GM12878 (cell line): Measurements from ENCODE around the gene RBM26. TPM values are rescaled to one million over a fixed set of nuclear protein-coding genes. Genes with fewer than 3 reads are reported as not detected.

Experiments used
- ATAC-seq: fragments of 200-7000 bp; cut with Tn5 transposase; 3 replicates; pipeline ENCODE4 v1.9.1; 2020; ENCODE audit warnings: mild to moderate bottlenecking, moderate library complexity
- BruUV-seq: library from RNA; stranded (reverse); fragments of 400-500 nt; replicated peaks from 2 replicates; lab custom pipeline; 2021; lab: Mats Ljungman, UMichigan
- CTCF ChIA-PET: fragments of 300-600 bp; sonication (Branson Sonifier 250); formaldehyde crosslinking; extraction: SDS; loops from one replicate; lab custom pipeline; 2021; ENCODE audit warnings: inconsistent platforms; lab: Yijun Ruan, JAX
- POLR2A ChIA-PET: fragments of 350-600 bp; formaldehyde crosslinking; extraction: SDS; loops from one replicate; lab custom pipeline; 2021; ENCODE audit warnings: inconsistent platforms; lab: Charles Lee
- RAD21 ChIA-PET: fragments of 300-600 bp; sonication (Branson Sonifier 250); formaldehyde crosslinking; loops from one replicate; lab custom pipeline; 2023; ENCODE audit warnings: antibody characterized with exemption; ENCODE audit not compliant: unreplicated experiment; lab: Charles Lee
- SMC1A ChIA-PET: fragments of 300-600 bp; sonication (Branson Sonifier 250); formaldehyde crosslinking; loops from one replicate; lab custom pipeline; 2023; ENCODE audit not compliant: unreplicated experiment, uncharacterized antibody; lab: Charles Lee
- DNase-seq: peaks from one replicate; pipeline ENCODE4 v3.0.0-alpha.2; 2011; ENCODE audit warnings: low read depth, low spot score
- FAIRE-seq: peaks from 3 replicates; lab custom pipeline; 2011; peaks lifted over from hg19 to GRCh38; lab: Jason Lieb, UNC
- H2AFZ ChIP-seq: 2 replicates; pipeline ENCODE4 v1.6.0; 2011; ENCODE audit warnings: low read depth, low read length, control low read depth; ENCODE audit not compliant: control insufficient read depth
- H3K27ac ChIP-seq: 2 replicates; pipeline ENCODE4 v1.5.1; 2011; ENCODE audit warnings: control low read depth; ENCODE audit not compliant: control insufficient read depth, insufficient read depth
- H3K27me3 ChIP-seq, 2 experiments: replicated peaks in 1 of 2; 2 replicates each; pipeline versions ENCODE4 v1.6.0 to v1.6.1; 2011; ENCODE audit warnings: low read length in 1 of 2; ENCODE audit not compliant: control insufficient read depth in 2 of 2, insufficient read depth in 2 of 2
- H3K36me3 ChIP-seq, 2 experiments: 2 replicates each; pipeline ENCODE4 v1.5.1; 2011; ENCODE audit warnings: low read length in 1 of 2; ENCODE audit not compliant: control insufficient read depth in 2 of 2, insufficient read depth in 2 of 2
- H3K4me1 ChIP-seq: 2 replicates; pipeline ENCODE4 v1.6.1; 2011; ENCODE audit warnings: mild to moderate bottlenecking, low read length, moderate library complexity, mixed read lengths; ENCODE audit not compliant: control insufficient read depth, insufficient read depth
- H3K4me2 ChIP-seq: 2 replicates; pipeline ENCODE4 v1.6.0; 2011; ENCODE audit warnings: control low read depth; ENCODE audit not compliant: control insufficient read depth, insufficient read depth
- H3K4me3 ChIP-seq: fragments of 200-600 bp; sonication (generic); 2 replicates; pipeline ENCODE4 v1.5.1; 2016
- H3K79me2 ChIP-seq: 2 replicates; pipeline ENCODE4 v1.6.0; 2011; ENCODE audit warnings: low read length; ENCODE audit not compliant: control insufficient read depth, insufficient read depth
- H3K9ac ChIP-seq: 2 replicates; pipeline ENCODE4 v1.8.0; 2011; ENCODE audit warnings: low read length, control low read depth, mixed read lengths; ENCODE audit not compliant: control insufficient read depth, insufficient read depth
- H3K9me3 ChIP-seq: replicated peaks from 3 replicates; pipeline ENCODE4 v1.5.1; 2011; ENCODE audit warnings: mild to moderate bottlenecking, low read length; ENCODE audit not compliant: control insufficient read depth, insufficient read depth
- H4K20me1 ChIP-seq: 2 replicates; pipeline ENCODE4 v1.6.0; 2011; ENCODE audit not compliant: control insufficient read depth, insufficient read depth
- EED ChIP-seq: sonication (generic); IDR thresholded peaks from 2 replicates; pipeline ENCODE4 v1.6.1; 2016; ENCODE audit warnings: antibody characterized with exemption, low read depth
- EZH2 ChIP-seq: IDR thresholded peaks from 2 replicates; pipeline ENCODE4 v1.6.1; 2012; ENCODE audit warnings: low read depth, mild to moderate bottlenecking, control low read depth, inconsistent platforms, low read length, borderline replicate concordance; ENCODE audit not compliant: control insufficient read depth
- FOXK2 ChIP-seq: fragments of 450-650 bp; IDR thresholded peaks from 2 replicates; pipeline ENCODE4 v1.6.1; 2017; ENCODE audit warnings: mild to moderate bottlenecking, moderate library complexity
- KAT2A ChIP-seq: conservative IDR thresholded peaks from 2 replicates; pipeline ENCODE4 v1.6.1; 2011; ENCODE audit warnings: low read depth, low read length; ENCODE audit not compliant: control insufficient read depth
- MYC ChIP-seq: IDR thresholded peaks from 2 replicates; pipeline ENCODE4 v1.6.1; 2011; ENCODE audit warnings: mild to moderate bottlenecking, low read length, moderate library complexity, inconsistent platforms; ENCODE audit not compliant: insufficient read depth, insufficient replicate concordance, insufficient read length, severe bottlenecking
- NR2F1 ChIP-seq: fragments of 450-650 bp; conservative IDR thresholded peaks from 2 replicates; pipeline ENCODE4 v1.6.1; 2017; ENCODE audit warnings: mild to moderate bottlenecking
- NRF1 ChIP-seq: conservative IDR thresholded peaks from 2 replicates; pipeline ENCODE4 v1.6.1; 2011; ENCODE audit warnings: mild to moderate bottlenecking, low read depth, low read length, improper control_type of control experiment
- POLR2A ChIP-seq: IDR thresholded peaks from 2 replicates; pipeline ENCODE4 v1.6.1; 2011; ENCODE audit warnings: low read depth, mild to moderate bottlenecking, low read length
- RB1 ChIP-seq: fragments of 450-650 bp; formaldehyde crosslinking; IDR thresholded peaks from 2 replicates; pipeline ENCODE4 v1.6.1; 2017; ENCODE audit warnings: mild to moderate bottlenecking, borderline replicate concordance
- RELA ChIP-seq: fragments of 450-650 bp; IDR thresholded peaks from 2 replicates; pipeline ENCODE4 v1.8.0; 2014; ENCODE audit warnings: borderline replicate concordance; ENCODE audit not compliant: partially characterized antibody
- SMAD1 ChIP-seq: fragments of 450-650 bp; IDR thresholded peaks from 2 replicates; pipeline ENCODE4 v1.6.1; 2018; ENCODE audit warnings: mild to moderate bottlenecking, low read depth; ENCODE audit not compliant: partially characterized antibody
- TCF7 ChIP-seq: IDR thresholded peaks from 2 replicates; pipeline ENCODE4 v1.6.1; 2014; ENCODE audit warnings: antibody characterized with exemption, borderline replicate concordance
- ZNF274 ChIP-seq: IDR thresholded peaks from one replicate; pipeline ENCODE4 v1.8.0; 2011; ENCODE audit not compliant: insufficient read length, insufficient read depth
- ZZZ3 ChIP-seq: IDR thresholded peaks from 2 replicates; pipeline ENCODE4 v1.6.1; 2011; ENCODE audit warnings: low read depth; ENCODE audit not compliant: control insufficient read depth, insufficient read length
- WGBS: methylation state at CpG from one replicate; pipeline ENCODE4 v1.1.6; 2016; ENCODE audit warnings: low lambda C conversion rate; ENCODE audit not compliant: insufficient replicate concordance, insufficient coverage; ENCODE audit errors: missing lambda C conversion rate; 5-methylcytosine and 5-hydroxymethylcytosine counted together
- in situ Hi-C: fragments of 300-500 bp; cut with MboI; formaldehyde crosslinking; loops from 9 replicates; pipeline ENCODE4 v1.14.3; 2018; ENCODE audit warnings: mixed read lengths
- intact Hi-C: fragments of 100-400 bp; cut with micrococcal nuclease; formaldehyde crosslinking; loops from one replicate; pipeline ENCODE4 v1.14.2; 2022; ENCODE audit not compliant: unreplicated experiment
- polyA plus RNA-seq, 11 experiments: library from polyadenylated mRNA; depleted of rRNA in 4 of 11; unstranded in 6 of 11; stranded (reverse) in 5 of 11; fragments of >200 nt; fragmentation: Nextera tagmentation in 4 of 11; fragmentation: Illumina TruSeq in 1 of 11; extraction: Ambion mirVana in 4 of 11; extraction: Trizol in 1 of 11; gene quantifications; 1 replicate in 1 of 11; 2 replicates in 10 of 11; pipeline versions ENCODE4 v1.2.1 to v1.2.3, GENCODE V29; 2011 to 2016; ENCODE audit warnings: inconsistent platforms in 2 of 11, missing spikeins in 2 of 11, low read depth in 1 of 11
- total RNA-seq, 4 experiments: library from RNA; depleted of rRNA in 3 of 4; stranded (reverse); fragments of >200 nt in 3 of 4; fragmentation: Illumina TruSeq in 1 of 4; extraction: Trizol in 1 of 4; gene quantifications; 2 replicates each; pipeline versions ENCODE4 v1.2.1 to v1.2.3, GENCODE V29; 2013 to 2021
- TF ChIP-seq, protein P1 (sequence below): IDR thresholded peaks from 2 replicates; pipeline ENCODE4 v1.6.1; 2011; ENCODE audit warnings: low read depth, mild to moderate bottlenecking, low read length, moderate library complexity, borderline replicate concordance; ENCODE audit errors: extremely low read depth
- TF ChIP-seq, protein P2 (sequence below): IDR thresholded peaks from 2 replicates; pipeline ENCODE4 v1.6.1; 2012; ENCODE audit warnings: improper control_type of control experiment, low read depth, low read length; ENCODE audit not compliant: insufficient replicate concordance
- TF ChIP-seq, protein P3 (sequence below): IDR thresholded peaks from 2 replicates; pipeline ENCODE4 v1.6.1; 2011; ENCODE audit warnings: borderline replicate concordance, low read depth, mild to moderate bottlenecking, moderate library complexity, mixed read lengths, low read length; ENCODE audit not compliant: insufficient read depth; ENCODE audit errors: extremely low read length

RBM26 gene
- total and polyA plus RNA-seq, 10 of the 15 experiments (the other 5 are each of a cell fraction or from before 2014, with no cell fraction given) = 17.6 to 71.3 (median 38.9) TPM

DNA sequence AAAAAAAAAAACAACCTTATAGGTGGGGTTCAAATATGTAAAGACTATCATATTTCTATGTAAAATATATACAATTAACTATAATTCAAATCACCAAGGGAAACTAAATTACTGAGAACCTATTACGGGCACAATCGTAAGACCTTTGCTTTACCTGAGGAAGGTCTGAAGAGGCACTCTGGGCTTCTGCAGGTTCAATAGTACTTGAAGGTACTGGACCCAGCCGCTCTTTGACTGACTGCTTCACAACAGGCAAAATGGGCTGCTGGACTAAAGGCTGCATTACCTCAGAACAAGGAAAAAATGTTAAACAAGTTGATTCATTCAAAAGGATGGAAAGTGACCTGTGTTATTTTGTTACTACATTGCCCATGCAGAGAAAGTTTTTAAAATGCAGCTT, 51.8 kb downstream of the RBM26 start:
- ChIA-PET RAD21 (no interaction called here), CTCF (interaction anchor here (0.5 to 1.0 kb wide), 2 partner anchors 37 to 1771 kb away, joined by 3 to 4 read pairs; no protein-coding TSS in a partner anchor), POLR2A (interaction anchor here (0.9 kb wide), 1 partner anchor 9 kb away, joined by 4 read pairs; no protein-coding TSS in a partner anchor), SMC1A (interaction anchor here (0.8 to 1.0 kb wide), 3 partner anchors 15 to 28 kb away, joined by 3 to 4 read pairs (median 3); no protein-coding TSS in a partner anchor)
- Histone ChIP-seq H3K4me1 (no peaks in the 10 kb centered on the region), H3K27ac (no peak overlapping the region), H2AFZ (no peak overlapping the region), H3K4me2 (no peak overlapping the region), H3K9me3 (no peaks in the 10 kb centered on the region), H3K9ac (no peak overlapping the region), H3K36me3 (peaks cover 1 to 17% of the 10 kb centered on the region in 2 experiments; a peak in 2 of 4 replicates), H3K4me3 (no peak overlapping the region), H3K27me3 (no peaks in the 10 kb centered on the region), H4K20me1 (no peaks in the 10 kb centered on the region), H3K79me2 (no peaks in the 10 kb centered on the region; the same call in 1 of the 2 replicates)
- DNase-seq (no peak), ATAC-seq (no peak), FAIRE-seq (no peak)
- intact Hi-C loops (no loop called here), in situ Hi-C loops (no loop called here)
- no TSS peak for BruUV-seq
- WGBS = 98% methylated on average over 3 of the region's 3 CpGs
- no peak for TF ChIP-seq POLR2A
- TF ChIP-seq TCF7 = no peak
- TF ChIP-seq FOXK2 = no peak
- no peak for TF ChIP-seq RB1
- TF ChIP-seq KAT2A = no peak
- no peak for TF ChIP-seq EZH2
- TF ChIP-seq SMAD1 = no peak
- TF ChIP-seq, protein P1, sequence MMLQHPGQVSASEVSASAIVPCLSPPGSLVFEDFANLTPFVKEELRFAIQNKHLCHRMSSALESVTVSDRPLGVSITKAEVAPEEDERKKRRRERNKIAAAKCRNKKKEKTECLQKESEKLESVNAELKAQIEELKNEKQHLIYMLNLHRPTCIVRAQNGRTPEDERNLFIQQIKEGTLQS = no peak
- TF ChIP-seq, protein P2, sequence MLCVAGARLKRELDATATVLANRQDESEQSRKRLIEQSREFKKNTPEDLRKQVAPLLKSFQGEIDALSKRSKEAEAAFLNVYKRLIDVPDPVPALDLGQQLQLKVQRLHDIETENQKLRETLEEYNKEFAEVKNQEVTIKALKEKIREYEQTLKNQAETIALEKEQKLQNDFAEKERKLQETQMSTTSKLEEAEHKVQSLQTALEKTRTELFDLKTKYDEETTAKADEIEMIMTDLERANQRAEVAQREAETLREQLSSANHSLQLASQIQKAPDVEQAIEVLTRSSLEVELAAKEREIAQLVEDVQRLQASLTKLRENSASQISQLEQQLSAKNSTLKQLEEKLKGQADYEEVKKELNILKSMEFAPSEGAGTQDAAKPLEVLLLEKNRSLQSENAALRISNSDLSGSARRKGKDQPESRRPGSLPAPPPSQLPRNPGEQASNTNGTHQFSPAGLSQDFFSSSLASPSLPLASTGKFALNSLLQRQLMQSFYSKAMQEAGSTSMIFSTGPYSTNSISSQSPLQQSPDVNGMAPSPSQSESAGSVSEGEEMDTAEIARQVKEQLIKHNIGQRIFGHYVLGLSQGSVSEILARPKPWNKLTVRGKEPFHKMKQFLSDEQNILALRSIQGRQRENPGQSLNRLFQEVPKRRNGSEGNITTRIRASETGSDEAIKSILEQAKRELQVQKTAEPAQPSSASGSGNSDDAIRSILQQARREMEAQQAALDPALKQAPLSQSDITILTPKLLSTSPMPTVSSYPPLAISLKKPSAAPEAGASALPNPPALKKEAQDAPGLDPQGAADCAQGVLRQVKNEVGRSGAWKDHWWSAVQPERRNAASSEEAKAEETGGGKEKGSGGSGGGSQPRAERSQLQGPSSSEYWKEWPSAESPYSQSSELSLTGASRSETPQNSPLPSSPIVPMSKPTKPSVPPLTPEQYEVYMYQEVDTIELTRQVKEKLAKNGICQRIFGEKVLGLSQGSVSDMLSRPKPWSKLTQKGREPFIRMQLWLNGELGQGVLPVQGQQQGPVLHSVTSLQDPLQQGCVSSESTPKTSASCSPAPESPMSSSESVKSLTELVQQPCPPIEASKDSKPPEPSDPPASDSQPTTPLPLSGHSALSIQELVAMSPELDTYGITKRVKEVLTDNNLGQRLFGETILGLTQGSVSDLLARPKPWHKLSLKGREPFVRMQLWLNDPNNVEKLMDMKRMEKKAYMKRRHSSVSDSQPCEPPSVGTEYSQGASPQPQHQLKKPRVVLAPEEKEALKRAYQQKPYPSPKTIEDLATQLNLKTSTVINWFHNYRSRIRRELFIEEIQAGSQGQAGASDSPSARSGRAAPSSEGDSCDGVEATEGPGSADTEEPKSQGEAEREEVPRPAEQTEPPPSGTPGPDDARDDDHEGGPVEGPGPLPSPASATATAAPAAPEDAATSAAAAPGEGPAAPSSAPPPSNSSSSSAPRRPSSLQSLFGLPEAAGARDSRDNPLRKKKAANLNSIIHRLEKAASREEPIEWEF = no peak
- TF ChIP-seq ZZZ3 = no peak
- TF ChIP-seq MYC = no peak
- no peak for TF ChIP-seq RELA
- no peak for TF ChIP-seq NR2F1
- no peak for TF ChIP-seq ZNF274
- TF ChIP-seq NRF1 = no peak
- TF ChIP-seq EED = no peak
- TF ChIP-seq, protein P3, sequence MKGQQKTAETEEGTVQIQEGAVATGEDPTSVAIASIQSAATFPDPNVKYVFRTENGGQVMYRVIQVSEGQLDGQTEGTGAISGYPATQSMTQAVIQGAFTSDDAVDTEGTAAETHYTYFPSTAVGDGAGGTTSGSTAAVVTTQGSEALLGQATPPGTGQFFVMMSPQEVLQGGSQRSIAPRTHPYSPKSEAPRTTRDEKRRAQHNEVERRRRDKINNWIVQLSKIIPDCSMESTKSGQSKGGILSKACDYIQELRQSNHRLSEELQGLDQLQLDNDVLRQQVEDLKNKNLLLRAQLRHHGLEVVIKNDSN = no peak
